MM.1S (cell line): ENCODE data around the gene PRX.

Source experiments
- DNase-seq: peaks from one replicate; pipeline ENCODE4 v3.0.0-alpha.2; 2015
- H2AFZ ChIP-seq: fragments of 300-600 bp; sonication (generic); 2 replicates; pipeline ENCODE4 v1.6.0; 2016; ENCODE audit warnings: antibody characterized with exemption, low read length
- H3F3A ChIP-seq: fragments of 300-600 bp; sonication (generic); 2 replicates; pipeline ENCODE4 v1.6.1; 2016; ENCODE audit warnings: mild to moderate bottlenecking, antibody characterized with exemption, low read length, moderate library complexity, mixed read lengths; ENCODE audit not compliant: insufficient read depth
- H3K27ac ChIP-seq: fragments of 300-600 bp; sonication (generic); 2 replicates; pipeline ENCODE4 v1.5.1; 2016; ENCODE audit warnings: mild to moderate bottlenecking, low read length
- H3K27me3 ChIP-seq: fragments of 300-600 bp; sonication (generic); replicated peaks from 2 replicates; pipeline ENCODE4 v1.6.0; 2016; ENCODE audit warnings: low read length; ENCODE audit not compliant: insufficient read depth
- H3K36me3 ChIP-seq: fragments of 300-600 bp; sonication (generic); replicated peaks from 2 replicates; pipeline ENCODE4 v1.6.1; 2016; ENCODE audit warnings: mild to moderate bottlenecking, low read length, mixed read lengths; ENCODE audit not compliant: insufficient read depth
- H3K4me1 ChIP-seq: fragments of 300-600 bp; sonication (generic); 2 replicates; pipeline ENCODE4 v1.6.1; 2016; ENCODE audit warnings: low read length, mixed read lengths
- H3K4me2 ChIP-seq: fragments of 300-600 bp; sonication (generic); 2 replicates; pipeline ENCODE4 v1.6.0; 2016; ENCODE audit warnings: low read depth, low read length
- H3K4me3 ChIP-seq: fragments of 300-600 bp; sonication (generic); 2 replicates; pipeline ENCODE4 v1.5.1; 2016; ENCODE audit warnings: low read length, mixed read lengths
- H3K79me2 ChIP-seq: fragments of 300-600 bp; sonication (generic); 2 replicates; pipeline ENCODE4 v1.6.1; 2016; ENCODE audit warnings: mixed run types, low read length, mixed read lengths
- H3K9ac ChIP-seq: fragments of 300-600 bp; sonication (generic); 2 replicates; pipeline ENCODE4 v1.6.1; 2016; ENCODE audit warnings: low read length, mixed read lengths
- H3K9me2 ChIP-seq: fragments of 300-600 bp; sonication (generic); replicated peaks from 2 replicates; pipeline ENCODE4 v1.6.1; 2016; ENCODE audit warnings: mild to moderate bottlenecking, low read length, mixed read lengths; ENCODE audit not compliant: insufficient read depth
- H3K9me3 ChIP-seq: fragments of 300-600 bp; sonication (generic); replicated peaks from 2 replicates; pipeline ENCODE4 v1.6.1; 2016; ENCODE audit warnings: mild to moderate bottlenecking, low read length, mixed read lengths; ENCODE audit not compliant: insufficient read depth
- H4K20me1 ChIP-seq: fragments of 300-600 bp; sonication (generic); 2 replicates; pipeline ENCODE4 v1.6.1; 2016; ENCODE audit warnings: mild to moderate bottlenecking, low read length, moderate library complexity, mixed read lengths; ENCODE audit not compliant: insufficient read depth
- EZH2 ChIP-seq: fragments of 300-600 bp; sonication (generic); optimal IDR thresholded peaks from 2 replicates; pipeline ENCODE3; 2017; ENCODE audit warnings: low read depth, mild to moderate bottlenecking, antibody characterized with exemption, low read length, mixed read lengths
- EZH2phosphoT487 ChIP-seq: fragments of 300-600 bp; sonication (generic); IDR thresholded peaks from 2 replicates; pipeline ENCODE4 v1.6.1; 2018; ENCODE audit warnings: antibody characterized with exemption, low read length
- TF ChIP-seq, protein P1 (sequence below): fragments of 300-600 bp; sonication (generic); IDR thresholded peaks from 2 replicates; pipeline ENCODE4 v1.5.1; 2016; ENCODE audit warnings: antibody characterized with exemption, low read length, mixed read lengths

Gene PRX

DNA sequence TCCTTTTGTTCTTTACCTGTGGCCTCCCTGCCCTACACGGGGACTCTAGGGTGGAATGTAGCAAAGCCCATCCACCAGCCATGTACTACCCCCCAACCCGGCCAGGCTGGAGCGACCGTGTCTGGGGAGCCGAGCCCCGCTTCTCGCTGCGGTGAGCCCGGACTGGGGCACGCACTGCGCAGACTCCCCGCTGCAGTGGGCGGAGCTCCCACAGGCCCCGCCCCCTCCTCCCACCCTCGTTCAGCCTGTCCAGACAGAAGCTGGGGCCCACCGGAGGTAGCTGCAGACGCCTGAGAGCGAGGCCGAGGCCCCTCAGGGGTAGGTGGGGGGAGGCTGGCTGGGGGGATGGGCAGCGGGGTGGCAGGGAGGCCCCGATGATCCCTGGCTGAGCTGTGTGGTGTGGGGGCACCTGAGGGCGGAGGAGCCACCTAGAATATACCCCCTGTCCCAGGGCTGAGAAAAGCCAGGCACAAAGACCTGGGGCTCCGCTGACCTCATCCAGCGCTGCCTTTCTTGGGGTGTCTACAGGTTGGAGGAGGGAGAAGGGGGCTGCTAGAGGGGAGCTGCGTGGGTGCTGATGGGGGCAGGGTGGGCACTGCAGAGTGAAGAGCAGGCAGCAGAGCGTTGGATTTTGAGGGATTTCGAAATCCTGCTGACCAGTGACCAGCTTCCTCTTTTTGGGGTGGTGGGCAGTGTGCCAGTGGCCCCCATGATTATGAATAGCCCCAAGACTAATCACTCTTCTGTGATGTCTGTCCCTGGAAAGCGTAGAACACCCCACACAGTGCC is 47.4 kb downstream of the PRX start:
- Histone ChIP-seq H3K79me2 (no peaks in the 10 kb centered on the region), H3F3A (no peaks in the 10 kb centered on the region), H3K4me1 (no peaks in the 10 kb centered on the region), H3K9ac (peak overlapping the region; percentile 34; the same call in 1 of the 2 replicates), H3K27me3 (no peaks in the 10 kb centered on the region), H2AFZ (peak overlapping the region; percentile 71), H3K9me2 (no peaks in the 10 kb centered on the region), H3K9me3 (no peaks in the 10 kb centered on the region), H3K36me3 (no peaks in the 10 kb centered on the region), H4K20me1 (no peaks in the 10 kb centered on the region), H3K27ac (no peak overlapping the region), H3K4me3 (peak overlapping the region; percentile 54), H3K4me2 (peak overlapping the region; percentile 76)
- peak; percentile 66 for DNase-seq
- TF ChIP-seq, protein P1, sequence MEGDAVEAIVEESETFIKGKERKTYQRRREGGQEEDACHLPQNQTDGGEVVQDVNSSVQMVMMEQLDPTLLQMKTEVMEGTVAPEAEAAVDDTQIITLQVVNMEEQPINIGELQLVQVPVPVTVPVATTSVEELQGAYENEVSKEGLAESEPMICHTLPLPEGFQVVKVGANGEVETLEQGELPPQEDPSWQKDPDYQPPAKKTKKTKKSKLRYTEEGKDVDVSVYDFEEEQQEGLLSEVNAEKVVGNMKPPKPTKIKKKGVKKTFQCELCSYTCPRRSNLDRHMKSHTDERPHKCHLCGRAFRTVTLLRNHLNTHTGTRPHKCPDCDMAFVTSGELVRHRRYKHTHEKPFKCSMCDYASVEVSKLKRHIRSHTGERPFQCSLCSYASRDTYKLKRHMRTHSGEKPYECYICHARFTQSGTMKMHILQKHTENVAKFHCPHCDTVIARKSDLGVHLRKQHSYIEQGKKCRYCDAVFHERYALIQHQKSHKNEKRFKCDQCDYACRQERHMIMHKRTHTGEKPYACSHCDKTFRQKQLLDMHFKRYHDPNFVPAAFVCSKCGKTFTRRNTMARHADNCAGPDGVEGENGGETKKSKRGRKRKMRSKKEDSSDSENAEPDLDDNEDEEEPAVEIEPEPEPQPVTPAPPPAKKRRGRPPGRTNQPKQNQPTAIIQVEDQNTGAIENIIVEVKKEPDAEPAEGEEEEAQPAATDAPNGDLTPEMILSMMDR = no peak
- TF ChIP-seq EZH2phosphoT487 = no peak
- no peak for TF ChIP-seq EZH2

DNA sequence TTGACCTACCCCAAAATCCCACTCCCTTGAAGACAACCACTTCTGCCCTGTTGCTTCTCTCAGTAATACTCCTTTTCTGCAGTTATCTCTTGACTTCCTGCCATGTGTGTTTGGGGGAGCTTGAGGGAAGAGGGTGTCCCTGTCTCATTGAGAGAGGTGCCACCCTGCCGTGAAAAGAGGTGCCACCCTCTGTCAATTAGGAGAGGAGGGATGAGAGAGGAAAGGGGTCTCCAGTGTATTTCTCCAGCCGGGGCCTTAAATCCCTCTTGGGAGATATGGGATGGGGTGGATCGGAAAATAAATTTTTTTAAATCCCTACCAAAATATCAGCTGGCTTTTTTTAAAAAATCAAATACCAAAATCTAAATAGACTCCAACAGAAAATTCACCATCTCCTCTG is 48.2 kb downstream of the PRX start:
- peak overlapping the region; percentile 34; the same call in 1 of the 2 replicates for H3K9ac ChIP-seq
- H3K27me3 ChIP-seq = no peaks in the 10 kb centered on the region
- H3F3A ChIP-seq = no peaks in the 10 kb centered on the region
- TF ChIP-seq, protein P1 = no peak
- TF ChIP-seq EZH2phosphoT487 (no peak), EZH2 (no peak)
- no peak for DNase-seq
- H2AFZ ChIP-seq = peak overlapping the region; percentile 71
- no peaks in the 10 kb centered on the region for H3K36me3 ChIP-seq
- H3K9me2 ChIP-seq = no peaks in the 10 kb centered on the region
- H3K79me2 ChIP-seq = no peaks in the 10 kb centered on the region
- H3K4me1 ChIP-seq = no peaks in the 10 kb centered on the region
- H3K4me3 ChIP-seq = peak overlapping the region; percentile 54; the same call in 1 of the 2 replicates
- peak overlapping the region; percentile 76 for H3K4me2 ChIP-seq
- H3K27ac ChIP-seq = no peak overlapping the region
- H4K20me1 ChIP-seq = no peaks in the 10 kb centered on the region
- H3K9me3 ChIP-seq = no peaks in the 10 kb centered on the region

DNA sequence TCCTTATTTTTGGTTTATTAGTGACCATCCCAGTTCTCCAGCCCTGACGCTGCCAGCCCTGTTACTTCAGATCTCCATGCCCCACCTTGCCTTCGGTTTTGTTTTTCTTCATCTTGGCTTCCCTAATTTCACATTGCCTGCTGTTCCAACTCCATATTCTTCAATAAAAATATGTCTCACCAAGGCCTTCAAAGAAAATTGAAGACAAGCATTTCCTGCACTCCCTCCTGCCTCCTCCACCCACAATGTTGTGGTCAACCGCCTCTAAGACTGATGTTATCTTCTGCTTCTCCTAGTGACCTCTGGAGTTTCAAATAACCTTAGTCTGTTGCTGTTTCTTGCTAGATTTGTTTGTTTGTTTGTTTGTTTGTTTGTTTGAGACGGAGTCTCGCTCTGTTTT is 50.1 kb downstream of the PRX start:
- H3K4me3 ChIP-seq = no peak overlapping the region
- no peak overlapping the region for H3K4me2 ChIP-seq

More for the DNA sequence above, 50.1 kb downstream of the PRX start:
- Histone ChIP-seq H3K4me1 (no peaks in the 10 kb centered on the region), H2AFZ (no peak overlapping the region), H3K9me3 (no peaks in the 10 kb centered on the region), H3K27me3 (no peaks in the 10 kb centered on the region), H3K27ac (no peak overlapping the region), H3K9ac (no peak overlapping the region), H3K79me2 (no peaks in the 10 kb centered on the region), H3F3A (no peaks in the 10 kb centered on the region), H3K36me3 (no peaks in the 10 kb centered on the region), H4K20me1 (no peaks in the 10 kb centered on the region), H3K9me2 (no peaks in the 10 kb centered on the region)
- TF ChIP-seq, protein P1 = no peak
- no peak for TF ChIP-seq EZH2
- no peak for TF ChIP-seq EZH2phosphoT487
- no peak for DNase-seq
